ENCODE data around the gene TULP4. TPM values are rescaled to one million over a fixed set of nuclear protein-coding genes. Genes with fewer than 3 reads are reported as not detected.

Gene TULP4
- total RNA-seq, 1 donor from 2014 or later, result 252 TPM

DNA sequence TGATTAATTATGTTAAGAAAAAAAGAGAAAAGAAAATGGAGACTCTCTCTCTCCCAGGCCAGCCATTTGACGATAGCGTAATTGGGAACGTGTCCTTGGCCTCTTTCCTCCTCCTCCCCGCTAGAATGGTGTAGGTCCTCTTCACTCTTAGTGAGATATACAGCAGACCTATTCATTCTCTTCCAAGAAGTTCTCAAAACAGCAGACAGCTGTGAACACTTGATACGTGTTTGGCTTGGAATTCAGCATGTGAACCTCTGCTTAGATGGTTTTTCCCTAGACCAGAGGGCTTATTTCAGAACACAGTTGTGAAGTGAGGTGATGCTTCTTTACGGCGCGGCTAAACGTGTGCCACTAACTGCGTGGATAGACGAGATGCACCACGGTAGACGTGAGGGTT is 32.6 kb upstream of the TULP4 start:
- DNase-seq (ENCODE audit: low spot score), result no peak
- Mint-ChIP-seq H3K27me3 (ENCODE audit: insufficient read depth, low read depth) (no peaks in the 10 kb centered on the region), H3K36me3 (peaks cover 18% of the 10 kb centered on the region), H3K4me1 (peaks cover 17% of the 10 kb centered on the region), H3K4me3 (no peak overlapping the region), H3K9me3 (peaks cover 7% of the 10 kb centered on the region), H3K27ac (no peak overlapping the region)
- Histone ChIP-seq H3K9ac (no peak overlapping the region), H3K27me3 (no peaks in the 10 kb centered on the region), H3K9me3 (ENCODE audit: low read depth) (no peaks in the 10 kb centered on the region), H3K36me3 (no peaks in the 10 kb centered on the region), H3K27ac (no peak overlapping the region), H3K4me3 (no peak overlapping the region), H3K4me2 (no peak overlapping the region), H3K79me2 (ENCODE audit: low read depth) (peaks cover 69% of the 10 kb centered on the region), H4K20me1 (ENCODE audit: low read depth) (no peaks in the 10 kb centered on the region), H3K4me1 (peaks cover 26% of the 10 kb centered on the region), H2AFZ (replicated peaks) (no peak overlapping the region), H3F3A (ENCODE audit: low read depth) (peaks cover 29% of the 10 kb centered on the region)
- TF ChIP-seq EZH2phosphoT487 (IDR thresholded peaks at IDR 0.05) (no peak), EZH2 (IDR thresholded peaks at IDR 0.05) (no peak)
- TF ChIP-seq, protein P1, sequence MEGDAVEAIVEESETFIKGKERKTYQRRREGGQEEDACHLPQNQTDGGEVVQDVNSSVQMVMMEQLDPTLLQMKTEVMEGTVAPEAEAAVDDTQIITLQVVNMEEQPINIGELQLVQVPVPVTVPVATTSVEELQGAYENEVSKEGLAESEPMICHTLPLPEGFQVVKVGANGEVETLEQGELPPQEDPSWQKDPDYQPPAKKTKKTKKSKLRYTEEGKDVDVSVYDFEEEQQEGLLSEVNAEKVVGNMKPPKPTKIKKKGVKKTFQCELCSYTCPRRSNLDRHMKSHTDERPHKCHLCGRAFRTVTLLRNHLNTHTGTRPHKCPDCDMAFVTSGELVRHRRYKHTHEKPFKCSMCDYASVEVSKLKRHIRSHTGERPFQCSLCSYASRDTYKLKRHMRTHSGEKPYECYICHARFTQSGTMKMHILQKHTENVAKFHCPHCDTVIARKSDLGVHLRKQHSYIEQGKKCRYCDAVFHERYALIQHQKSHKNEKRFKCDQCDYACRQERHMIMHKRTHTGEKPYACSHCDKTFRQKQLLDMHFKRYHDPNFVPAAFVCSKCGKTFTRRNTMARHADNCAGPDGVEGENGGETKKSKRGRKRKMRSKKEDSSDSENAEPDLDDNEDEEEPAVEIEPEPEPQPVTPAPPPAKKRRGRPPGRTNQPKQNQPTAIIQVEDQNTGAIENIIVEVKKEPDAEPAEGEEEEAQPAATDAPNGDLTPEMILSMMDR (IDR thresholded peaks at IDR 0.05), result no peak

DNA sequence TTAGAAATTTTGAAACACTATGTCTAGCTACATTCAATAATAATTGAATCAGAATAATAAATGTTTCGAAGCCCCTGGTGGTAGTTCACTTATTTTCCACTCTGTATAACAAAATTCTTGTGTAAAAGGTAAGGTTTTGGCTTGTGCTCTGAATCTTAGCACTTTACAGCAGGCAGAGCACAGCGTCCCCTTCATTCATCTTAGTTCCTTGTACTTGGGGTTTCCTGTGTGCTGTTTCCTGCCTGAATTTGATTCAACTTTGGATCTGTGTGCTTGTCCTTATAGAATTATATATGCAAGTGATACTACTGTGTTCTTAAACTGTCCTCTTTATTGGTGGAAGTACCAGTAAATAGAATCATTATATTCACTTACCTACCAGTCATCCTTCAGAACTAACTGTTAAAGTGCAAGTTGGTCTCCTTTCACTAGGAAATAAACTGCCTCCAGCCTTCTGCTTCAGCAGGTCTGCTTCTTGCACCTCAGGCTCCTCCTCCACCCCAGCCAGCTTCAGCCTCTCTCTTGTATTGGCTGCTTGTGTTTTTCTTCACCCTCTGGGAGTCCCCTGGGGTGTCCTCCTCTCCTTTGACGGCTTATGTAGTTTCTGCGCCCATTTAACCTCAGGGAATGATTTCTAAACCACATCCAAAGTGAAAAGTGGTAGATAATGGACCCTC is 28.8 kb upstream of the TULP4 start:
- H3K36me3 ChIP-seq, result no peaks in the 10 kb centered on the region
- H3K4me2 ChIP-seq, result peak overlapping the region; percentile 65
- Mint-ChIP-seq H3K27me3 (ENCODE audit: insufficient read depth, low read depth) (no peaks in the 10 kb centered on the region), H3K9me3 (no peaks in the 10 kb centered on the region), H3K4me3 (no peak overlapping the region), H3K27ac (peak overlapping the region; percentile 80), H3K4me1 (peaks cover 24% of the 10 kb centered on the region), H3K36me3 (peaks cover 8% of the 10 kb centered on the region)
- peak overlapping the region; percentile 92 for H3K27ac ChIP-seq
- H2AFZ ChIP-seq (replicated peaks), result no peak overlapping the region
- TF ChIP-seq EZH2phosphoT487 (IDR thresholded peaks at IDR 0.05) (no peak), EZH2 (IDR thresholded peaks at IDR 0.05) (no peak)
- TF ChIP-seq, protein P1 (IDR thresholded peaks at IDR 0.05), result no peak
- H3K9ac ChIP-seq, result no peak overlapping the region
- DNase-seq (ENCODE audit: low spot score), result peak; percentile 70
- peaks cover 42% of the 10 kb centered on the region for H3F3A ChIP-seq (ENCODE audit: low read depth)
- H3K27me3 ChIP-seq, result no peaks in the 10 kb centered on the region
- peak overlapping the region; percentile 10 for H3K4me3 ChIP-seq
- peaks cover 75% of the 10 kb centered on the region for H3K79me2 ChIP-seq (ENCODE audit: low read depth)
- H3K4me1 ChIP-seq, result peaks cover 43% of the 10 kb centered on the region
- H4K20me1 ChIP-seq (ENCODE audit: low read depth), result no peaks in the 10 kb centered on the region
- no peaks in the 10 kb centered on the region for H3K9me3 ChIP-seq (ENCODE audit: low read depth)

GRCh38 chr6:158284007-158284875 is 28.0 kb upstream of the TULP4 start:
- Histone ChIP-seq H3K4me1 (peaks cover 43% of the 10 kb centered on the region), H4K20me1 (ENCODE audit: low read depth) (no peaks in the 10 kb centered on the region), H3K4me2 (peak overlapping the region; percentile 65), H3K9ac (no peak overlapping the region), H3F3A (ENCODE audit: low read depth) (peaks cover 42% of the 10 kb centered on the region), H3K4me3 (peak overlapping the region; percentile 10), H3K79me2 (ENCODE audit: low read depth) (peaks cover 78% of the 10 kb centered on the region), H3K36me3 (no peaks in the 10 kb centered on the region), H2AFZ (replicated peaks) (no peak overlapping the region), H3K9me3 (ENCODE audit: low read depth) (no peaks in the 10 kb centered on the region), H3K27ac (peak overlapping the region; percentile 92), H3K27me3 (no peaks in the 10 kb centered on the region)
- TF ChIP-seq, protein P1 (IDR thresholded peaks at IDR 0.05), result no peak
- no peak for TF ChIP-seq EZH2 (IDR thresholded peaks at IDR 0.05)
- TF ChIP-seq EZH2phosphoT487 (IDR thresholded peaks at IDR 0.05), result no peak
- Mint-ChIP-seq H3K27me3 (ENCODE audit: insufficient read depth, low read depth) (no peaks in the 10 kb centered on the region), H3K36me3 (peaks cover 8% of the 10 kb centered on the region), H3K4me1 (peaks cover 24% of the 10 kb centered on the region), H3K9me3 (no peaks in the 10 kb centered on the region), H3K27ac (peak overlapping the region; percentile 80), H3K4me3 (no peak overlapping the region)
- DNase-seq (ENCODE audit: low spot score), result peak; percentile 54

Data from neural progenitor cell (in vitro differentiated cells).